Measurements from ENCODE around the gene WFIKKN1. TPM values are rescaled to one million over a fixed set of nuclear protein-coding genes. Genes with fewer than 3 reads are reported as not detected.

The WFIKKN1 gene
- total RNA-seq, 4 donors from 2014 or later, result 2.3 to 13.1 (median 4.2) TPM

DNA sequence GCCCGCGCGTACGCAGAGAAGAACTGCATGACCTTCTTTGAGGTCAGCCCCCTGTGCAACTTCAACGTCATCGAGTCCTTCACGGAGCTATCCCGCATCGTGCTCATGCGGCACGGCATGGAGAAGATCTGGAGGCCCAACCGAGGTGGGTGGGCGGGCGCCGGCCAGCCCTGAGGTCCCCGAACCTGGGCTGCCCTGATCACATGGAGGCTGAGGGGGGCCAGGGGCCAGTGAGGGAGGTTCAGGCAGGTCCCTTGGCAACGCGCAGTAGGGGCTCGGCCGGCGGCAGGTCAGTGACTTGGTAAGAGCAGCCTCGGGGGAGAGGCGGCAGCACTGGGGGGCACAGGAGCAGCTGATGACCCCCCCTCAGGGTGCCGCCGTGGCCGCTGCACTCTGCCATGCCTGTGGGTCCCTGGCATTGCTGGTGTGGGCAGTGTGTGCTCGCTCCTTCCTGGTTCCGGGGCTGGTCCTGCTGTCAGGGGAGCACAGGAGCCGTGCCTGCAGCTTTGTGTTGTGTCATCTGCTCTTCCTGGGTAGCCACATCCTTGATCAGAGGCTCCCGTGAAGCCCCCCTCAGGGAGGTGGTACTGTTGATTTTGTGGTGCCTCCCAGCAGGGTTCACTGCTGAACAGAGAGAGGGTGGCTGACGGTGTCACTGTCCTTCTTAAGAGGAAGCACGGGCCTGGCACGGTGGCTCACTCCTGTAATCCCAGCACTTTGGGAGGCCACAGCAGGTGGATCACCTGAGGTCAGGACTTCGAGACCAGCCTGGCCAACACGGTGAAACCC is 4.6 kb upstream of the WFIKKN1 start:
- in situ Hi-C loops (cut with MboI; ENCODE audit: low pct_ligation_motif_present in 1 of 4, low pct_unique_long_range_greater_than_20kb in 1 of 4, low sequenced_read_pairs in 3 of 4) (no loop called here), intact Hi-C loops (cut with DNase I; ENCODE audit: low total_unique reads) (no loop called here)
- TF ChIP-seq POLR2A (IDR thresholded peaks at IDR 0.05) (no peak), EP300 (IDR thresholded peaks at IDR 0.05; ENCODE audit: low read depth) (no peak), POLR2AphosphoS5 (IDR thresholded peaks at IDR 0.05) (no peak)
- TF ChIP-seq, protein P1, sequence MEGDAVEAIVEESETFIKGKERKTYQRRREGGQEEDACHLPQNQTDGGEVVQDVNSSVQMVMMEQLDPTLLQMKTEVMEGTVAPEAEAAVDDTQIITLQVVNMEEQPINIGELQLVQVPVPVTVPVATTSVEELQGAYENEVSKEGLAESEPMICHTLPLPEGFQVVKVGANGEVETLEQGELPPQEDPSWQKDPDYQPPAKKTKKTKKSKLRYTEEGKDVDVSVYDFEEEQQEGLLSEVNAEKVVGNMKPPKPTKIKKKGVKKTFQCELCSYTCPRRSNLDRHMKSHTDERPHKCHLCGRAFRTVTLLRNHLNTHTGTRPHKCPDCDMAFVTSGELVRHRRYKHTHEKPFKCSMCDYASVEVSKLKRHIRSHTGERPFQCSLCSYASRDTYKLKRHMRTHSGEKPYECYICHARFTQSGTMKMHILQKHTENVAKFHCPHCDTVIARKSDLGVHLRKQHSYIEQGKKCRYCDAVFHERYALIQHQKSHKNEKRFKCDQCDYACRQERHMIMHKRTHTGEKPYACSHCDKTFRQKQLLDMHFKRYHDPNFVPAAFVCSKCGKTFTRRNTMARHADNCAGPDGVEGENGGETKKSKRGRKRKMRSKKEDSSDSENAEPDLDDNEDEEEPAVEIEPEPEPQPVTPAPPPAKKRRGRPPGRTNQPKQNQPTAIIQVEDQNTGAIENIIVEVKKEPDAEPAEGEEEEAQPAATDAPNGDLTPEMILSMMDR (IDR thresholded peaks at IDR 0.05), result no peak
- Histone ChIP-seq H3K36me3 (no peaks in the 10 kb centered on the region), H3K4me3 (no peak overlapping the region), H3K27ac (peak overlapping the region in 1 of 4 donors; percentile 39), H3K4me1 (peaks cover 0 to 18% (median 13%) of the 10 kb centered on the region in 4 donors), H3K9me3 (no peaks in the 10 kb centered on the region), H3K27me3 (no peaks in the 10 kb centered on the region)
- 95% methylated on average over 33 of the region's 35 CpGs; no CpG with 5 or more reads in 1 of the 2 donors for WGBS, 2 donors (ENCODE audit: low coverage in 1 of 2)
- DNase-seq, result no peak

DNA sequence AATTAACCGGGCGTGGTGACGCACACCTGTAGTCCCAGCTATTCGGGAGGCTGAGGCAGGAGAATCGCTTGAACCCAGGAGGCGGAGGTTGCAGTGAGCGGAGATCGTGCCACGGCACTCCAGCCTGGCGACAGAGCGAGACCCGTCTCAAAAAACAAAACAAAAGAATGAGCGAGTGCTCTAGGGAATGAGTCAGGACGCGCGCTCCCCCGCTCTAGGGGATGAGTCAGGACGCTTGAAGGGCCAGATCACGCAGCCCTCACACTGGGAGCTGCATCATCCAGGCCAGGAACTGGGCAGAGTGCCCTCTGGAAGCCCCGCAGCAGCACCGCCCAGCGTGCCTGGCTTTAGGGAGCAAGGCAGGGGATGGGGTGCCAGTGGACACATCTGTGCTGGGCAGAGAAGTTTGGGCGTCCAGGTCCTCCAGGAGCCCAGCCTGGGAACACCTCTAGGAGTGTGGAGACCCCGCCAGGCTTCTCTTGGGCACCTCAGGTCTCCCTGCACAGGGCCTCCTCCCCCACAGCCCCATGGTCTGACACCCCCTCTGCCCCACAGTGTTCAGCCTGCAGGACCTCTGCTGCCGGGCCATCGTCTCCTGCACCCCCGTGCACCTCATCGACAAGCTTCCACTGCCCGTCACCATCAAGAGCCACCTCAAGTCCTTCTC is 3.9 kb upstream of the WFIKKN1 start:
- TF ChIP-seq EP300 (IDR thresholded peaks at IDR 0.05; ENCODE audit: low read depth) (no peak), POLR2AphosphoS5 (IDR thresholded peaks at IDR 0.05) (no peak), POLR2A (IDR thresholded peaks at IDR 0.05) (no peak)
- TF ChIP-seq, protein P1 (IDR thresholded peaks at IDR 0.05), result no peak
- Histone ChIP-seq H3K4me1 (peaks cover 0 to 16% (median 13%) of the 10 kb centered on the region in 4 donors), H3K27ac (peak overlapping the region in 1 of 4 donors; percentile 39), H3K36me3 (no peaks in the 10 kb centered on the region), H3K4me3 (no peak overlapping the region), H3K9me3 (no peaks in the 10 kb centered on the region), H3K27me3 (no peaks in the 10 kb centered on the region)
- DNase-seq, result no peak
- WGBS, 2 donors (ENCODE audit: low coverage in 1 of 2), result 90 to 94% methylated on average over 12 to 28 of the region's 29 CpGs
- in situ Hi-C loops (cut with MboI; ENCODE audit: low pct_ligation_motif_present in 1 of 4, low pct_unique_long_range_greater_than_20kb in 1 of 4, low sequenced_read_pairs in 3 of 4) (no loop called here), intact Hi-C loops (cut with DNase I; ENCODE audit: low total_unique reads) (no loop called here)

DNA sequence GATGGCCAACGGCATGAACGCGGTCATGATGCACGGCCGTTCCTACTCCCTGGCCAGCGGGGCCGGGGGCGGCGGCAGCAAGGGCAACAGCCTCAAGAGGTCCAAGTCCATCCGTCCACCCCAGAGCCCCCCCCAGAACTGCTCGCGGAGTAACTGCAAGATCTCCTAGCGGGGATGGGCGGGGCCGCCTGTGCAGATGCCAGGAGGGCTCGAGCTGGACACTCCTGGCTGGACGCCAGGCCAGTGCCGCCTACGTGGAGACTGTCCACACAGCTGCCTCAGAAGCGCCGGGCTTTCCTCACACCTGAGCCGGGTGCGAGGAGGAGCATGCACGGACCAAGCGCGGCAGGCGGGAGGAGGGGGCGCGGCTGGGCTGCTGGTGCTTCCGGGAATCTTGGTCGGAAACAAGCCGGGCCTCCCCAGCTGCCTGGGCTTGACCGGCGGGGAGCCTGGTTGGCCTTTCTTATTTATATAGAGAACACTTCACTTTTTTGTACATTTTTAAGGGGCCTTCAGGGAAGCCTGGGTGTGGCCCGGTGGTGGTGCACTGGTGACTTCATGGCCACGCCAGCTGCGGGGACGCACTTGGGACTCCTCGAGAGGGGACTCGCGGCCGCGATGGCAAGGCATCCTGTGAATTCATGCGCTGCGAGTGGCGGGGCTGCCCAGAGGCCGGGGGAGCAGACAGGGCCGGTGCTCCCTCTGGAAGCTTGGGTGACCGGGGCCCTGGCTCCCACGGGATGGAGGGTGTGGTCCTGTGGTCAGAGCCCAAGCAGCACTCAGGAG is 3.1 kb upstream of the WFIKKN1 start:
- Histone ChIP-seq H3K4me3 (no peak overlapping the region), H3K27ac (peak overlapping the region in 1 of 4 donors; percentile 33), H3K4me1 (peaks cover 0 to 14% (median 12%) of the 10 kb centered on the region in 4 donors), H3K9me3 (no peaks in the 10 kb centered on the region), H3K27me3 (no peaks in the 10 kb centered on the region), H3K36me3 (no peaks in the 10 kb centered on the region)
- 86 to 93% methylated on average over 3 to 50 of the region's 50 CpGs for WGBS, 2 donors (ENCODE audit: low coverage in 1 of 2)
- intact Hi-C loops (cut with DNase I; ENCODE audit: low total_unique reads) (no loop called here), in situ Hi-C loops (cut with MboI; ENCODE audit: low pct_ligation_motif_present in 1 of 4, low pct_unique_long_range_greater_than_20kb in 1 of 4, low sequenced_read_pairs in 3 of 4) (no loop called here)
- TF ChIP-seq POLR2AphosphoS5 (IDR thresholded peaks at IDR 0.05) (no peak), POLR2A (IDR thresholded peaks at IDR 0.05) (no peak), EP300 (IDR thresholded peaks at IDR 0.05; ENCODE audit: low read depth) (no peak)
- TF ChIP-seq, protein P1 (IDR thresholded peaks at IDR 0.05), result no peak
- DNase-seq, result no peak
